HG03520 (cell line): Measurements from ENCODE around the gene PDILT.
"Not testable (repeated sequence)": the region's sequence is repeated elsewhere in the genome, so short reads cannot be mapped to it uniquely, and the experiment has no call there.

Experiments
- ATAC-seq: cut with Tn5 transposase; IDR thresholded peaks from one replicate; pipeline ENCODE4 v1.9.1; 2021; ENCODE audit warnings: mild to moderate bottlenecking, moderate library complexity; ENCODE audit not compliant: unreplicated experiment

Gene PDILT

DNA sequence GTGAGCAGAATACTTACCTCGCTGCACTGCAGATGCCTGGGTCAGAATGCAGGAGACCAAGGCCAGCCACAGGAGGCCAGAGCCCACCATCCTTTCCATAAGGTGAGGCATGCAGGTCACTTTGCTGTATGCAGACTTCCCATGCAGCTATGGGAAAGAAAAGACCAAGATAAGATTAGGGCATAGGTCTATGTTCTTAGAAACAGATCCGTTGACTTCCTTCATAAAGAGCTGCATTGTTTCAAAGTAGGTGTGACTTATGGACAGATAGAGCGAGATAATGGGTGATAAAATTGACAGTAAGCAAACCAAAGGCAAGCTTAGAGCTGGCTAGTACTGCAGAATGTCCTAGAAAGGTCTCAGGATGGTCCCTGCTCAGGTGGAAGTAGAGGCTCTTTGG is 78.2 kb downstream of the PDILT start:
- no peak for ATAC-seq

- ATAC-seq = no peak
These were observed 79.5 kb downstream of the PDILT start for GRCh38 chr16:20325005-20325404.

- ATAC-seq = no peak
These were observed 80.9 kb downstream of the PDILT start for GRCh38 chr16:20323591-20324117.

- ATAC-seq = no peak
These were observed 81.8 kb downstream of the PDILT start for GRCh38 chr16:20322696-20323095.

DNA sequence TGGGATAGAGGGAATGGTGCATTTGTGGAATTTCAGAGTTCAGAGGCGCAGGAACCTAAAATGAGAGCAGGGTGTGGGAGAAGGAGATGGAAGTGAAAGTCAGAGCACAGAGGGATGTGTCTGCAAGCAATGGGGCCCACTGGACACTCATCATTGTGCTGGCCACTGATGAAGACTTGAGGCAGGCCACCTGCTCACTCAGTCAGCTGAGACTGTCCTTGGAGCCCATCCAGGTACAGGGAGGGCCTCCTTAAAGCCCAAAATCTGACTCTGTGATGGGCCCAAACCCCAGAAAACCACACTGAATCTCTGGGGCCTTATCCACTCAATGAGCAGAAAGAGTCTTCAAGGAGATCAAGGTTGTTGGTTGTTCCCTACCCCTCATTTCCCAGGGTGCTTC is 82.9 kb downstream of the PDILT start:
- ATAC-seq = no peak

GRCh38 chr16:20321051-20321450 is 83.5 kb downstream of the PDILT start:
- not testable (repeated sequence) for ATAC-seq

GRCh38 chr16:20320592-20320991 is 83.9 kb downstream of the PDILT start:
- no peak for ATAC-seq

GRCh38 chr16:20320178-20320577 is 84.4 kb downstream of the PDILT start:
- no peak for ATAC-seq

- ATAC-seq = no peak
These were observed 85.1 kb downstream of the PDILT start for GRCh38 chr16:20319406-20319805.

DNA sequence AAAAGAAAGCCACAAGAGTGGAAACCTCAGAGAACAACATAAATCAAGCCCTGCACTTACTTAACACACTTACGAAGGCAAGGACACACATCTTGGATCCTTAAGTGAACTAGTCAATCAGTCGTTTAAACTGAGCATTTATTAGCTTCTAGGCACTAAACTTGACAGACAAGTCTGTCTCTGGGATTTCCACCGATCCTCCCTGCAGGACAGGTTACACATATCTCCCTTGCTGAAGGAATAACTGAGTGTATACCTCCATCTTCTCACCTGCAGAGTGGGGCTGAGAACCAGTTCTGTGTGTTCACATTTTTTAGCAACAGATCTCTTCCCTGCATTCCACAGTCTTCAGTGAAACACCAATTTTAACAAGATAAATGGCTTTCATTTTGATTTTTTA is 86.1 kb downstream of the PDILT start:
- ATAC-seq = no peak

DNA sequence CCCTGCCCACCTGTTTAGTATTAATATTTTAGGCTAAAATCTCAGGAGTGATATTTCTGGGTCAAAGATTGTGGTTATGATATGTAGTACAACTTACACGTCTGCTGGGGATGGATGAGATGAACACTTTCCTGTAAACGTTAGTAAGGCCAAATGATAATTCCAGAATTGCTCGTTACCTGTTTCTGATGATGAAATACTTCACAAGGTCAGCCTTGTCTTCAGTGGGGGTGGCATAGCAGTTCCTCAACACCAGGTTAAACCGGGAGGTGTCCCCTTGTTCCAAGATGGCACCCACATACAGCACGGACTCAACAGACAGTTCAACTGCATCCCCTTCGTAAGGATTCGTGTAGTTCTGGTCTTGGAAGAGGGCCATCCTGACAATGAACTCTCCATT is 86.5 kb downstream of the PDILT start:
- ATAC-seq = no peak

DNA sequence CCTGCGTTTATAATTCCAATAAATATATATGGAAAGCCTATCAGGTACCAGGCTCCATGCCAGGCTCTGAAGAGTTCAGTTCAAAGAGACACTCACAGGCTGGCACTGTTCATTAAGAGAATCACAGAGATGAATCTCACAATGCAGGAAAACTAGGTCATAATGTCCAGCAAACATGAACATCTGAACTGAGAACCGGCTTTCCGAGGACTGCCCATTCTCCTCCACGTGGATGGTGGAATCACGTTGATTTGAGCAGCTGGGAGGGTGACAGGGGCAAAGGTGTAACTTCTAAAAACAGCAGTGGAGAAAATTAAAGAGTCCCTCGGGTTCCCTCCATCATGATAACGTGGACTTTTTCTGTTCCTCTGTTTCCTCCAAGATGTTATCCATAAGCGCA is 87.4 kb downstream of the PDILT start:
- no peak for ATAC-seq

DNA sequence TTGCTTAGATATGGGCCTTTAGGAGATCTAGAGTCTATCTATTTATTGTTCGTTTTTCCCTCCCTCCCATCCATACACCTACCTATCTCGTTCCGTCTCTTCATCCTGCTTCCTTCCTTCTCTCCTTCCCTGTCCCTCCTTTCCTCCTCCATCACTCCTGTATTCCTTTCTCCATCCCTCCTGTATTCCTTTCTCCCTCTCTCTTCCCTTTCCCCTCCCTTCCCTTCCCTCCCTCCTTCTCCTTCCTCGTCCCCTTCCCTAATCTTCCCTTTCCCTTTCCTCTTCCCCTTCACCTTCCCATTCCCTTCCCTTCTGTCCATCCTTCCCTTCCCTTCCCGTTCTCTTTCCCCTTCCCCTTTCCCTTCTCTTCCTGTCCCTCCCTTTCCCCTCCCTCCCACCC is 87.8 kb downstream of the PDILT start:
- no peak for ATAC-seq

DNA sequence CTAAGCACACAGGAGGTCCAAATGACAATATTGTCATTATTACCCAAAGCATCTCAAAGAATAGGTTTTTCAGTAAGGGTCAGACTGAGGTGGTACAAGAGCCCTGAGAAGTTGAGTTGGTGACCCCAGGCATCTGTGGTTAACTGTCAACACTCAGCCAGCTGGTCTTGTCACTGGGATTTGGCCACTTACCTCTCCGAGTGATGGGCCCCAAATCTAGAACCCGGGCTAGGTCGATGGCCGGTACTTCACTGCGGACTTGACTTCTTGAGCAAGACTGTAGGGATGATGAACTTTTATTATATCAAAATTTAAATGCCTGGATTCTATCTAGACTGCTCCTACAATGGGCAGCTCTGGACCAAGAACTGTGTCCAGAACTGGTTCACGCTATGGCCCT is 88.8 kb downstream of the PDILT start:
- ATAC-seq = no peak

DNA sequence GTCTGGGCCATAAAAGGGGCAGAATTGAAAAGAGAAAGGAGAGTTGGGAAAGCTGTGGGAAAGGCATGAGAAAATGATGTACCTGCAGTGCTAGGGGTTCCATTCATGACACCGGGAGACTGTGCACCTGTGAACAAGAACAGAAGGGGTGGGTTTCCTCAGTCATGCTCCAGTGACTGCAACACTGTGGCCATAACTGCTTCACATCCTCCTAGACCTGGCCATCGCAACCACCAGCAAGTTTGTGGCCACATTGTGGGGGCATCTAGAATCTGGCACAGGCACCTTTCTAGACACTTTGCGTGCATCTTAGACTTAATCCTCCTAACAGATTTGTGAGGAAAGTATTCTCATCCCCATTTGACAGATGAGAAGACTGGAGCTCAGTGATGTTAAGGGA is 90.0 kb downstream of the PDILT start:
- no peak for ATAC-seq

GRCh38 chr16:20313741-20314140 is 90.8 kb downstream of the PDILT start:
- ATAC-seq = no peak

DNA sequence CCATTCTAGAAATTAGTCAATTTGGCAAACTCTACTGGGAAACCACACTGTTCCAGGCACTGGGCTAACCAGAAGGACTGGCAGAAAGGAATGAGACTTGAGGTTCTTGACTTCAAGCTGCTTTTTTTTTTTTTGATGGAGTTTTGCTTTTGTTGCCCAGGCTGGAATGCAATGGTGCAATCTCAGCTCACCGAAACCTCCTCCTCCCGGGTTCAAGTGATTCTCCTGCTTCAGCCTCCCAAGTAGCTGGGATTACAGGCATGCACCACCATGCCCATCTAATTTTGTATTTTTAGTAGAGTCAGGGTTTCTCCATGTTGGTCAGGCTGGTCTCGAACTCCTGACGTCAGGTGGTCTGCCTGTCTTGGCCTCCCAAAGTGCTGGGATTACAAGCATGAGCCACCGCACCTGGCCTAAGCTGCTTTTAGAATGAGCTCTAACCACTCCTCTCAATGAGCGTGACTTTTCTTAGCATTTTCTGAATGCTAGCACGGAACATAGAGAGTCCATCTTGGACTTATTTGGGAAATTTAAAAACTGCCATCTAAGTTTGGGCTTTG is 91.9 kb downstream of the PDILT start:
- not testable (repeated sequence) for ATAC-seq

DNA sequence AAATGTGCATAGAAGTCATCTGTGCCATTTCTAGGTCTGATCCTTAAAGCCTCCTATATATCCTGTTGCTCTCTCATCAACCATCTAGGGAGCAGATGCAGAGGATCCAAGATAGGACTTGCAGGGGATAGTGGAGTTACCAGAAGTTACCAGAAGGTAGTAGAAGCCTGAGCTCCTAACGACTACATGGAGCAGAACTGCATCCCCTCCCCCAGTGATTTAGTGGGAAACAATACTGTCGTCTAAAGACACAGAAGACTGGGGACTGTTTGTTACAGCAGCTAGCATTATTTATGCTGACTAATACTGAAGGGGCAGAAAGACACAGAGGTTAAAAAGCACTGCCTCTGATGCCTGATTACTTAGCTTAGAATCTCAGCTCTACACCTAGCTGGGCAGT is 93.0 kb downstream of the PDILT start:
- ATAC-seq = no peak

- ATAC-seq = no peak
These were observed 93.8 kb downstream of the PDILT start for GRCh38 chr16:20310421-20311395.

DNA sequence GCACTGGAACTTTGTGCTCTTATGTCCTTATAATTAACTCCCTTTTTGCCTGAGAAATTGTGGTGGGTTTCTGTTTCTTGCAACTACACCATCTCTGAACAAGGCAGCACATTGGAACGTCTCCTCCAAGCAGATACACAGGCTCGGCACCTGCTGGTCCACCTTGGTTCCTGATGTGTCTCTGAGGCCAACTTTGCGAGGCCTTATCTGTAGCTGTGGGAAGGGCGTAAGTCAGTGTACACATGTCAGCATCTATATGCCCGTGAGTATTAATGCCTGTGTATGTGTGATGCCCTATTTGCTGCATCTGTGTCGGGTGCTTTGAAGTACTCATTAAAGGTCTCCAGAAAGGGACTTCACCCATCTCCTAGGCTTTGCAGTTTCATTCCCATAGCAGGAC is 94.8 kb downstream of the PDILT start:
- ATAC-seq = no peak
